ENCODE measurements around the gene SCFD2.

Gene SCFD2

DNA sequence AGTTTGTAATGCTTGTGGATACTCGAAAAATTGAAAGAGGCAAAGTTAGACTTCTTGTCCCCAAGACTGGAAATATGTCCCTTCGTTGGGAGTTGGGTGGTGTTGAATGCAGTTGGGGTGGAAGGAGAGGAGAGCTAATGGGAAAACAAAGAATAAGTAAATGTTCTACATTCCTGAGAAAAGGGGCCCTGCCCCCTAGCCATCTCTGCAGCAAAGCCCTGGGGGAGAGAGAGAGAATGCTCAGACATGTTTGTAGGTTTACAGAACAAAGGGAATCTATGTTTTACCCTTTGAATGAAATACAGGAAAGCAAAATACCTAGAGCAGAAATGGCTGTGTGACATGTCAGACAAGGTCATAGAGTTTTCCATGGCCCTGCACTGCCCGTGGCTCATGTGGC is 415.6 kb downstream of the SCFD2 start:
- no peak for TF ChIP-seq FOXP2 (optimal IDR thresholded peaks at IDR 0.05; ENCODE audit: borderline replicate concordance, extremely low read depth, extremely low read length, insufficient read depth)
- TF ChIP-seq POLR2AphosphoS5 (IDR thresholded peaks at IDR 0.05; ENCODE audit: low read depth, low read length), result no peak
- no peak for TF ChIP-seq SIN3A (IDR thresholded peaks at IDR 0.05; ENCODE audit: borderline replicate concordance, insufficient read depth, low read length)
- TF ChIP-seq, protein P1, sequence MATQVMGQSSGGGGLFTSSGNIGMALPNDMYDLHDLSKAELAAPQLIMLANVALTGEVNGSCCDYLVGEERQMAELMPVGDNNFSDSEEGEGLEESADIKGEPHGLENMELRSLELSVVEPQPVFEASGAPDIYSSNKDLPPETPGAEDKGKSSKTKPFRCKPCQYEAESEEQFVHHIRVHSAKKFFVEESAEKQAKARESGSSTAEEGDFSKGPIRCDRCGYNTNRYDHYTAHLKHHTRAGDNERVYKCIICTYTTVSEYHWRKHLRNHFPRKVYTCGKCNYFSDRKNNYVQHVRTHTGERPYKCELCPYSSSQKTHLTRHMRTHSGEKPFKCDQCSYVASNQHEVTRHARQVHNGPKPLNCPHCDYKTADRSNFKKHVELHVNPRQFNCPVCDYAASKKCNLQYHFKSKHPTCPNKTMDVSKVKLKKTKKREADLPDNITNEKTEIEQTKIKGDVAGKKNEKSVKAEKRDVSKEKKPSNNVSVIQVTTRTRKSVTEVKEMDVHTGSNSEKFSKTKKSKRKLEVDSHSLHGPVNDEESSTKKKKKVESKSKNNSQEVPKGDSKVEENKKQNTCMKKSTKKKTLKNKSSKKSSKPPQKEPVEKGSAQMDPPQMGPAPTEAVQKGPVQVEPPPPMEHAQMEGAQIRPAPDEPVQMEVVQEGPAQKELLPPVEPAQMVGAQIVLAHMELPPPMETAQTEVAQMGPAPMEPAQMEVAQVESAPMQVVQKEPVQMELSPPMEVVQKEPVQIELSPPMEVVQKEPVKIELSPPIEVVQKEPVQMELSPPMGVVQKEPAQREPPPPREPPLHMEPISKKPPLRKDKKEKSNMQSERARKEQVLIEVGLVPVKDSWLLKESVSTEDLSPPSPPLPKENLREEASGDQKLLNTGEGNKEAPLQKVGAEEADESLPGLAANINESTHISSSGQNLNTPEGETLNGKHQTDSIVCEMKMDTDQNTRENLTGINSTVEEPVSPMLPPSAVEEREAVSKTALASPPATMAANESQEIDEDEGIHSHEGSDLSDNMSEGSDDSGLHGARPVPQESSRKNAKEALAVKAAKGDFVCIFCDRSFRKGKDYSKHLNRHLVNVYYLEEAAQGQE (IDR thresholded peaks at IDR 0.05; ENCODE audit: insufficient read depth in 1 of 2, low read depth in 2 of 2, low read length in 2 of 2), result no peak
- no peak for TF ChIP-seq TAF1 (IDR thresholded peaks at IDR 0.05; ENCODE audit: borderline replicate concordance, insufficient read depth, low read length)

DNA sequence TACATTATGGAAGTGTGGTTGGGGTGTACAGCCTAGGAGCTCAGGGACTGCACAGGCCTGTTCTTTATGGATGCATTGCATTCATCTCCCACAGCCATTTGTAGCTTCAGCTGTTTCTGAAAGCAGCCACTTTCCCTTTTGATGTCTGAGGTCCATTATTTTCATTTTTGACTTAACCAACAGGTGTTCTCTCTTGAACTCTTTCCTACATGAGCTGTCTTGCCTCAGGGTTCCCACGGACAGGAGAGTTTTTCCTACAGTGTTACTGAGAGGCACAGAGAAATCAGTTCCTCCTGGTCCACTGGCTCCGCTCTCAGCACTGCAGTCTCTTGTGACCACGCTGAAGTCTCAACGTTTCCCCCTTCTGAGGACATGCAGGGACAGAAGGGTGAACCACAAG is 416.5 kb downstream of the SCFD2 start:
- no peak for TF ChIP-seq POLR2AphosphoS5 (IDR thresholded peaks at IDR 0.05; ENCODE audit: low read depth, low read length)
- TF ChIP-seq FOXP2 (optimal IDR thresholded peaks at IDR 0.05; ENCODE audit: borderline replicate concordance, extremely low read depth, extremely low read length, insufficient read depth), result no peak
- TF ChIP-seq TAF1 (IDR thresholded peaks at IDR 0.05; ENCODE audit: borderline replicate concordance, insufficient read depth, low read length), result no peak
- TF ChIP-seq SIN3A (IDR thresholded peaks at IDR 0.05; ENCODE audit: borderline replicate concordance, insufficient read depth, low read length), result no peak
- TF ChIP-seq, protein P1 (IDR thresholded peaks at IDR 0.05; ENCODE audit: insufficient read depth in 1 of 2, low read depth in 2 of 2, low read length in 2 of 2), result no peak

DNA sequence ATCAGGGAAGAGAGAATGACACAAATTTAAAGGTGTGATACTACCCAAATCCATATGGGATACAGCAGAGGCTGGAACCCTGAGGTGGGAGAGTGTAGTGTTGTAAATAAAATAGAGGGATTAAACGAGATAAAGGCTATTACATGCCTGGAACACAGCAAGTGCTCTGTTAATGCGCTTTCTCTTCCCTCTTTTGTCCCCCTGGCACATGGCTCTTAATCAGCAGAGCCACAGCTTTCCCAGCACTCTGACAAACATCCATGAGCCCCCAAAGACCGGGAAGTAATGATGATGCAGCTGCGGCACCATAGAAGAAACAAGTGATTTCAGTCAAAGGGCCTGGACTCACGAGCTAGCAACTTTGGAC is 417.8 kb downstream of the SCFD2 start:
- no peak for TF ChIP-seq SIN3A (IDR thresholded peaks at IDR 0.05; ENCODE audit: borderline replicate concordance, insufficient read depth, low read length)

DNA sequence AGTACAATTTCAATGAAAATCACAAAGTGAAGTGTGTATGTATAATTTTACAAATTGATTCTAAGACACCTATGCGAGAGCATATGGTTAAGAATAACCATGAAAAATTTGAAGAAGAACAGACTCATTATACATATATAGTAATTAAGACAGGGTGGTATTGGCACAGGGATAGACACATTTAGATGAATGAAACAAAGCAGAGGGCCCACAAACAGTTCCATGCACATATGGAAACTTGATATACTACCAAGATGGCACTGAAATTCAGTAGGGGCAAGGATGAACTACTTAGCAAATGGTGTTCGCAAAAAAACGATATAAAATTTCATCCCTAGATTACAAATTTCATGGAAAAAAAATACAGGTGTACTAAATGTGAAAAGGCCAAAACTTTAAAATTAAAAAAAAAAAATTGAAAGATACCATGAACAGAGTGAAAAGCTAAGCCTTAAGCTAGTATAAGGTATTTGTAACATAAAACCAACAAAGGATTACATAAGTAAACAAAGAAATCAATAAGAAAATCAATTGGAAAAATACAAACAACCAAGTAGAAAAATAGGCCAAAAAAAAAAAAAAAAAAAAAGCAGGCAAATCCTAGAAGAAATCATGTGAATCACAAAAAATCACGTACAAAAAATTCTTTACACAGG is 418.3 kb downstream of the SCFD2 start:
- TF ChIP-seq, protein P1 (IDR thresholded peaks at IDR 0.05; ENCODE audit: insufficient read depth in 1 of 2, low read depth in 2 of 2, low read length in 2 of 2), result no peak
- TF ChIP-seq SIN3A (IDR thresholded peaks at IDR 0.05; ENCODE audit: borderline replicate concordance, insufficient read depth, low read length), result no peak
- TF ChIP-seq TAF1 (IDR thresholded peaks at IDR 0.05; ENCODE audit: borderline replicate concordance, insufficient read depth, low read length), result no peak
- TF ChIP-seq POLR2AphosphoS5 (IDR thresholded peaks at IDR 0.05; ENCODE audit: low read depth, low read length), result no peak
- no peak for TF ChIP-seq FOXP2 (optimal IDR thresholded peaks at IDR 0.05; ENCODE audit: borderline replicate concordance, extremely low read depth, extremely low read length, insufficient read depth)

DNA sequence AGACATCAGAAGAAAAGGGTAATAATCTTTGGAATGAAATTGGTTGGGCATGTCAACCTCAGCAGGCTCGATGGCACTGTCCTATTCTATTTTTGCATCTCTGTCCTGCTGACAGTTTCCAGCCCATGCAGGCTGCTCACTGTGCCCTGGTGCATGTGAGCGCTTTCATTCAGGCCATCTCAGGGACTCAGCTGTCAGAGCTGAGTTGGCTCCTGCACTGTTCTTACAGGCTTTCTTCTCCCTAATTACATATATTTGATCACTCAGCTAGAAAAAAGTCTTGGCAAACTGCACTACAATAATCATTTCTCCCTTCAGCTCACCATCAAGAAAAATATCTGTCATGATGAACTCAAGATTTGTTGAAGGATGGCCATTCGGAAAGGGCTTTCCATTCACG is 419.0 kb downstream of the SCFD2 start:
- TF ChIP-seq TAF1 (IDR thresholded peaks at IDR 0.05; ENCODE audit: borderline replicate concordance, insufficient read depth, low read length) (no peak), SIN3A (IDR thresholded peaks at IDR 0.05; ENCODE audit: borderline replicate concordance, insufficient read depth, low read length) (no peak), POLR2AphosphoS5 (IDR thresholded peaks at IDR 0.05; ENCODE audit: low read depth, low read length) (no peak), FOXP2 (optimal IDR thresholded peaks at IDR 0.05; ENCODE audit: borderline replicate concordance, extremely low read depth, extremely low read length, insufficient read depth) (no peak)
- TF ChIP-seq, protein P1 (IDR thresholded peaks at IDR 0.05; ENCODE audit: insufficient read depth in 1 of 2, low read depth in 2 of 2, low read length in 2 of 2), result no peak

All from PFSK-1 (cell line).